Brain microvascular endothelial cell (primary cell): ENCODE data around the gene NACA2.
"Not testable (repeated sequence)": the region's sequence is repeated elsewhere in the genome, so short reads cannot be mapped to it uniquely, and the experiment has no call there.

ENCODE experiments used
- DNase-seq: peaks from one replicate; pipeline ENCODE4 v3.0.0-alpha.2; 2020
- H3K27ac ChIP-seq: fragments of 250-450 bp; sonication (Bioruptor Pico); 2 replicates; pipeline ENCODE4 v1.5.1; 2020; ENCODE audit warnings: mild to moderate bottlenecking, moderate library complexity
- H3K27me3 ChIP-seq: fragments of 250-450 bp; sonication (Bioruptor Pico); replicated peaks from 2 replicates; pipeline ENCODE4 v1.5.1; 2020; ENCODE audit warnings: mild to moderate bottlenecking
- H3K36me3 ChIP-seq: fragments of 250-450 bp; sonication (Bioruptor Pico); replicated peaks from 2 replicates; pipeline ENCODE4 v1.5.1; 2020; ENCODE audit warnings: mild to moderate bottlenecking
- H3K4me3 ChIP-seq: 2 replicates; pipeline ENCODE4 v1.5.1; 2011; ENCODE audit warnings: low read depth, mild to moderate bottlenecking, control low read depth, low read length, moderate library complexity
- CTCF ChIP-seq: IDR thresholded peaks from 2 replicates; pipeline ENCODE4 v1.5.1; 2011; ENCODE audit warnings: low read depth, mild to moderate bottlenecking, moderate library complexity, low read length, control low read depth, inconsistent platforms; ENCODE audit errors: missing control alignments
- in situ Hi-C: cut with HindIII; loops from 2 replicates; pipeline ENCODE4 v1.10.0; 2017; ENCODE audit warnings: low sequenced_read_pairs, low pct_ligation_motif_present

Gene NACA2

DNA sequence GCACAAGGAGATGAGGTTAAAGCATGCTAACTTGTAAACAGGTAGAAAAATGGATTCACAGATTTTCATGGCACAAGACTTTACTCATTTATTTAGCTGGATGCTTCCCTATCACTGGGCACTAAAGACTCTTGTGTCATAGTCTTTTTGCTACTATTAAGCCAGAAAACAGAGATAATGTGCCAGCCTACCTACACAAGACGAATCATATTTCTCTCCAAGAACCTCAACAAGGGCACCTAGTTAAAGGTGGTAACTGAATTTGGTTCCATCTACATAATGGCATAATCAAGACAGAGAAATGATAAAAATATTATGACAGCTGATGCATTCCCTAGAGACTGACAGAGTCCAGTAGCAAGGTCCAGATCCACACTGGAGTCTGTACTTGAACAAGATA, 3.8 kb downstream of the NACA2 start:
- no peak for DNase-seq
- no peak overlapping the region for H3K27ac ChIP-seq
- H3K27me3 ChIP-seq: no peaks in the 10 kb centered on the region
- no peaks in the 10 kb centered on the region for H3K36me3 ChIP-seq
- in situ Hi-C loops: no loop called here
- no peak for TF ChIP-seq CTCF
- H3K4me3 ChIP-seq: no peak overlapping the region

GRCh38 chr17:61586622-61587021, 4.4 kb downstream of the NACA2 start:
- H3K27me3 ChIP-seq, in situ Hi-C loops, H3K36me3 ChIP-seq, H3K4me3 ChIP-seq, DNase-seq, H3K27ac ChIP-seq: not testable (repeated sequence)

- no peak for DNase-seq
- in situ Hi-C loops: no loop called here
- H3K27ac ChIP-seq: no peak overlapping the region
- no peak for TF ChIP-seq CTCF
- H3K4me3 ChIP-seq: no peak overlapping the region
- no peaks in the 10 kb centered on the region for H3K36me3 ChIP-seq
- no peaks in the 10 kb centered on the region for H3K27me3 ChIP-seq
These were observed 4.9 kb downstream of the NACA2 start for GRCh38 chr17:61586031-61586566.

GRCh38 chr17:61584866-61585265, 6.2 kb downstream of the NACA2 start:
- no peak for TF ChIP-seq CTCF
- DNase-seq: no peak
- Histone ChIP-seq H3K27ac (no peak overlapping the region), H3K4me3 (no peak overlapping the region), H3K36me3 (no peaks in the 10 kb centered on the region), H3K27me3 (no peaks in the 10 kb centered on the region)
- in situ Hi-C loops: no loop called here

GRCh38 chr17:61584266-61584665, 6.8 kb downstream of the NACA2 start:
- Histone ChIP-seq H3K27me3 (no peaks in the 10 kb centered on the region), H3K4me3 (no peak overlapping the region), H3K36me3 (no peaks in the 10 kb centered on the region), H3K27ac (no peak overlapping the region)
- DNase-seq: no peak
- in situ Hi-C loops: no loop called here
- TF ChIP-seq CTCF: no peak

- Histone ChIP-seq H3K27me3 (no peaks in the 10 kb centered on the region), H3K27ac (no peak overlapping the region), H3K36me3 (no peaks in the 10 kb centered on the region), H3K4me3 (no peak overlapping the region)
- in situ Hi-C loops: no loop called here
- no peak for DNase-seq
- TF ChIP-seq CTCF: no peak
These were observed 7.3 kb downstream of the NACA2 start for GRCh38 chr17:61583660-61584264.
